SK-N-SH (cell line): ENCODE results near the gene LYSMD3. TPM values are rescaled to one million over a fixed set of nuclear protein-coding genes. Genes with fewer than 3 reads are reported as not detected.

Experiments
- CTCF ChIA-PET: fragments of 300-600, 350-600 bp; formaldehyde crosslinking; extraction: SDS; loops from one replicate; lab custom pipeline; 2021; lab: Yijun Ruan, JAX
- POLR2A ChIA-PET: fragments of 350-600 bp; sonication (Branson Sonifier 250); formaldehyde crosslinking; extraction: SDS; loops from one replicate; lab custom pipeline; 2020; ENCODE audit warnings: antibody characterized with exemption, inconsistent platforms; lab: Yijun Ruan, JAX
- DNase-seq: peaks from one replicate; pipeline ENCODE4 v3.0.0; 2012
- H2AFZ ChIP-seq: fragments of 200-600 bp; sonication (generic); 2 replicates; pipeline ENCODE4 v1.8.1; 2016; ENCODE audit warnings: antibody characterized with exemption, mild to moderate bottlenecking, low read depth
- H3F3A ChIP-seq: fragments of 200-600 bp; sonication (generic); replicated peaks from 2 replicates; pipeline ENCODE3; 2016; ENCODE audit warnings: antibody characterized with exemption, mild to moderate bottlenecking; ENCODE audit not compliant: insufficient read depth
- H3K27ac ChIP-seq, 2 experiments: fragments of 200-500 bp in 1 of 2; fragments of 200-600 bp in 1 of 2; sonication (Bioruptor generic) in 1 of 2; sonication (generic), shearing (Covaris generic) in 1 of 2; 2 replicates each; pipeline versions ENCODE4 v1.5.1 to v1.6.1; 2014 to 2016; ENCODE audit warnings: low read depth in 2 of 2, inconsistent platforms in 1 of 2, low read length in 1 of 2, mild to moderate bottlenecking in 1 of 2, mixed read lengths in 1 of 2
- H3K27me3 ChIP-seq: fragments of 200-600 bp; sonication (generic), shearing (Covaris generic); 2 replicates; pipeline ENCODE4 v1.6.1; 2016; ENCODE audit warnings: mixed run types; ENCODE audit not compliant: insufficient read depth
- H3K36me3 ChIP-seq, 2 experiments: fragments of 200-500 bp in 1 of 2; fragments of 200-600 bp in 1 of 2; sonication (Bioruptor generic) in 1 of 2; sonication (generic) in 1 of 2; replicated peaks in 1 of 2; 2 replicates each; pipeline versions ENCODE3 to v1.5.1; 2014 to 2016; ENCODE audit warnings: low read length in 1 of 2, mild to moderate bottlenecking in 1 of 2; ENCODE audit not compliant: insufficient read depth in 2 of 2, control insufficient read depth in 1 of 2
- H3K4me1 ChIP-seq, 2 experiments: fragments of 200-500 bp in 1 of 2; fragments of 200-600 bp in 1 of 2; sonication (Bioruptor generic) in 1 of 2; sonication (generic), shearing (Covaris generic) in 1 of 2; 2 replicates each; pipeline versions ENCODE4 v1.5.1 to v1.6.1; 2014 to 2016; ENCODE audit warnings: low read depth in 1 of 2, low read length in 1 of 2, mixed run types in 1 of 2; ENCODE audit not compliant: insufficient read depth in 2 of 2, control insufficient read depth in 1 of 2
- H3K4me2 ChIP-seq: fragments of 200-600 bp; sonication (generic), shearing (Covaris generic); 2 replicates; pipeline ENCODE4 v1.6.1; 2017; ENCODE audit warnings: mixed run types
- H3K4me3 ChIP-seq, 2 experiments: fragments of 200-500 bp in 1 of 2; fragments of 200-600 bp in 1 of 2; sonication (Bioruptor generic) in 1 of 2; sonication (generic), shearing (Covaris generic) in 1 of 2; 2 replicates each; pipeline versions ENCODE4 v1.5.1 to v1.8.1; 2014 to 2016; ENCODE audit warnings: low read depth in 2 of 2, inconsistent platforms in 1 of 2, low read length in 1 of 2, mild to moderate bottlenecking in 1 of 2, mixed read lengths in 1 of 2, moderate library complexity in 1 of 2
- H3K79me2 ChIP-seq: fragments of 200-600 bp; sonication (generic); 2 replicates; pipeline ENCODE4 v1.8.1; 2017; ENCODE audit warnings: mild to moderate bottlenecking; ENCODE audit not compliant: insufficient read depth
- H3K9ac ChIP-seq: fragments of 200-600 bp; sonication (generic); 2 replicates; pipeline ENCODE4 v1.6.1; 2017; ENCODE audit warnings: mixed run types
- H3K9me2 ChIP-seq: fragments of 200-600 bp; sonication (generic); 2 replicates; pipeline ENCODE4 v1.6.1; 2017; ENCODE audit warnings: mixed run types
- H3K9me3 ChIP-seq: fragments of 200-600 bp; sonication (generic); 2 replicates; pipeline ENCODE4 v1.6.1; 2017; ENCODE audit warnings: mixed run types, mild to moderate bottlenecking, moderate library complexity
- H4K20me1 ChIP-seq: fragments of 200-600 bp; sonication (generic); 2 replicates; pipeline ENCODE4 v1.6.1; 2017; ENCODE audit warnings: mild to moderate bottlenecking, mixed run types; ENCODE audit not compliant: insufficient read depth
- CHD2 ChIP-seq: fragments of 150-350 bp; IDR thresholded peaks from 2 replicates; pipeline ENCODE4 v1.6.1; 2018; ENCODE audit warnings: low read length; ENCODE audit not compliant: partially characterized antibody
- ELF1 ChIP-seq: IDR thresholded peaks from 2 replicates; pipeline ENCODE4 v1.4.0; 2012
- EP300 ChIP-seq, 2 experiments: IDR thresholded peaks; 2 replicates each; pipeline versions ENCODE4 v1.4.0 to v1.6.1; 2012; ENCODE audit warnings: borderline replicate concordance in 1 of 2, low read depth in 1 of 2, low read length in 1 of 2
- EZH2phosphoT487 ChIP-seq: fragments of 200-600 bp; sonication (generic); IDR thresholded peaks from 2 replicates; pipeline ENCODE4 v1.6.1; 2017; ENCODE audit warnings: low read depth, mixed run types, mild to moderate bottlenecking, antibody characterized with exemption, moderate library complexity, borderline replicate concordance
- FOXM1 ChIP-seq: IDR thresholded peaks from 2 replicates; pipeline ENCODE4 v1.4.0; 2012; ENCODE audit warnings: low read depth, mild to moderate bottlenecking
- GABPA ChIP-seq: IDR thresholded peaks from 2 replicates; pipeline ENCODE4 v1.4.0; 2012; ENCODE audit warnings: low read depth, mild to moderate bottlenecking
- JUND ChIP-seq: IDR thresholded peaks from 2 replicates; pipeline ENCODE4 v1.4.0; 2012
- MXI1 ChIP-seq: IDR thresholded peaks from 2 replicates; pipeline ENCODE4 v1.6.1; 2012; ENCODE audit warnings: mild to moderate bottlenecking, low read depth, low read length, improper control_type of control experiment
- TAF1 ChIP-seq: IDR thresholded peaks from 2 replicates; pipeline ENCODE4 v1.6.1; 2012; ENCODE audit warnings: low read depth, mild to moderate bottlenecking, low read length, moderate library complexity, borderline replicate concordance
- TCF12 ChIP-seq: IDR thresholded peaks from 2 replicates; pipeline ENCODE4 v1.4.0; 2012
- TEAD4 ChIP-seq: IDR thresholded peaks from 2 replicates; pipeline ENCODE4 v1.4.0; 2012; ENCODE audit warnings: mild to moderate bottlenecking, borderline replicate concordance; ENCODE audit not compliant: insufficient read depth
- YY1 ChIP-seq: IDR thresholded peaks from 2 replicates; pipeline ENCODE4 v1.4.0; 2012; ENCODE audit warnings: low read depth, mild to moderate bottlenecking
- WGBS: methylation state at CpG from one replicate; pipeline ENCODE4 v1.1.6; 2017; ENCODE audit warnings: low lambda C conversion rate; 5-methylcytosine and 5-hydroxymethylcytosine counted together
- polyA plus RNA-seq, 3 experiments: library from polyadenylated mRNA; depleted of rRNA; stranded (reverse); fragments of >200 nt; gene quantifications; 2 replicates each; pipeline ENCODE4 v1.2.3, GENCODE V29; 2012
- TF ChIP-seq, protein P1 (sequence below): fragments of 150-350 bp; IDR thresholded peaks from 2 replicates; pipeline ENCODE4 v1.6.1; 2017; ENCODE audit warnings: antibody characterized with exemption, low read length, low read depth, borderline replicate concordance
- TF ChIP-seq, protein P2 (sequence below): fragments of 150-350 bp; IDR thresholded peaks from 2 replicates; pipeline ENCODE4 v1.6.1; 2016; ENCODE audit warnings: mild to moderate bottlenecking, low read depth, low read length
- TF ChIP-seq, protein P3 (sequence below): IDR thresholded peaks from 2 replicates; pipeline ENCODE4 v1.6.1; 2012; ENCODE audit warnings: mild to moderate bottlenecking, low read depth, low read length, moderate library complexity
- TF ChIP-seq, protein P4 (sequence below): IDR thresholded peaks from 2 replicates; pipeline ENCODE4 v1.4.0; 2012; ENCODE audit warnings: low read depth

The LYSMD3 gene
- polyA plus RNA-seq, 1 of the 3 experiments (the other 2 are of a cell fraction), result 6.7 TPM

DNA sequence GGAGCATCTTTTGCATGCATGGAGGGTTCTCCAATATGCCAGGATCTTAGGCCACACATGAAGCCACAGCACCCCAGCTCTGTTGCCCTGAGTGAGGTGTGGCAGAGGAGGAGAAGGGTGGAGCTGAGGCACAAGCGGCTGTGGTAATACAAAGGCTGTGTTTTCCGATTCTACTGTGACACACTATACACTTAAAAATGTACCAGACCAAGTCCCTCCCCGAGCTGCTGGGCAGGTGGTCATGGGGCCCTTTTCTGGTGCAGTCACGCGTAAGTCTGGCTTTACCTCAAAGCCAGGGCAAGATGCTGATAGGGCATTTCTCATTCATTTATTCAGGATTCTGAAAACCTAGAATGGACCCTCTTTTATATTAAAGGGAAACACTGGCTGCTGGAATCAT, 33.0 kb upstream of the LYSMD3 start (continued):
- TF ChIP-seq, protein P1, sequence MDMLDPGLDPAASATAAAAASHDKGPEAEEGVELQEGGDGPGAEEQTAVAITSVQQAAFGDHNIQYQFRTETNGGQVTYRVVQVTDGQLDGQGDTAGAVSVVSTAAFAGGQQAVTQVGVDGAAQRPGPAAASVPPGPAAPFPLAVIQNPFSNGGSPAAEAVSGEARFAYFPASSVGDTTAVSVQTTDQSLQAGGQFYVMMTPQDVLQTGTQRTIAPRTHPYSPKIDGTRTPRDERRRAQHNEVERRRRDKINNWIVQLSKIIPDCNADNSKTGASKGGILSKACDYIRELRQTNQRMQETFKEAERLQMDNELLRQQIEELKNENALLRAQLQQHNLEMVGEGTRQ, result no peak
- no peak for TF ChIP-seq EP300 (IDR thresholded peaks at IDR 0.05; ENCODE audit: borderline replicate concordance in 1 of 2, low read depth in 1 of 2, low read length in 1 of 2)

DNA sequence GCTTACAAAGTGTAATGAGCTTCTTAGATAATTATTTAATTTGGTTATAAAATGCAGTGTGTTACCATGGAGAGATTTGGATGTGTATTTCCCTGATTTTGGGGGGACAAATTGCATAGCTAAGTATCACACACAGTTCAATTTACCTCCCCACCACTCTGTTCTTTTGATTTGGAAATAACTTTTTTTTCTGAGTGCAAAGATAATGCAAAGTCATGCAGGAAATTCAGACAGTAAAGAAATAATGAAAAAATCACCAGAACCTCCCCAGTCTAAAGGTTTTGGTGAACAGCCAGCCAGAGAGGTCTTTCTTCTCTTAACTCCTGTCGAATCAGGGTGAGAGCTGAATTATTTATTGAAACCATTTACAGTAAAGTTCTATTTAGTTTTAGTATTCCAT, 32.4 kb upstream of the LYSMD3 start:
- Histone ChIP-seq H3K4me2 (no peak overlapping the region), H3K9me3 (no peaks in the 10 kb centered on the region), H3K27ac (no peak overlapping the region), H3K36me3 (no peaks in the 10 kb centered on the region), H4K20me1 (no peaks in the 10 kb centered on the region), H3K27me3 (peaks cover 24% of the 10 kb centered on the region), H3K4me1 (no peaks in the 10 kb centered on the region; a peak in 2 of 4 replicates), H3F3A (no peaks in the 10 kb centered on the region), H3K9ac (no peak overlapping the region), H3K79me2 (no peaks in the 10 kb centered on the region), H3K4me3 (no peak overlapping the region), H3K9me2 (no peaks in the 10 kb centered on the region), H2AFZ (no peak overlapping the region)
- ChIA-PET POLR2A (no interaction called here), CTCF (interaction anchor here (0.7 to 1.2 kb wide), 2 partner anchors 10 to 159 kb away, joined by 3 read pairs; no protein-coding TSS in a partner anchor)
- TF ChIP-seq MXI1, result no peak
- TF ChIP-seq, protein P2, sequence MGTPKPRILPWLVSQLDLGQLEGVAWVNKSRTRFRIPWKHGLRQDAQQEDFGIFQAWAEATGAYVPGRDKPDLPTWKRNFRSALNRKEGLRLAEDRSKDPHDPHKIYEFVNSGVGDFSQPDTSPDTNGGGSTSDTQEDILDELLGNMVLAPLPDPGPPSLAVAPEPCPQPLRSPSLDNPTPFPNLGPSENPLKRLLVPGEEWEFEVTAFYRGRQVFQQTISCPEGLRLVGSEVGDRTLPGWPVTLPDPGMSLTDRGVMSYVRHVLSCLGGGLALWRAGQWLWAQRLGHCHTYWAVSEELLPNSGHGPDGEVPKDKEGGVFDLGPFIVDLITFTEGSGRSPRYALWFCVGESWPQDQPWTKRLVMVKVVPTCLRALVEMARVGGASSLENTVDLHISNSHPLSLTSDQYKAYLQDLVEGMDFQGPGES, result no peak
- no peak for TF ChIP-seq TAF1
- no peak for TF ChIP-seq CHD2
- no peak for TF ChIP-seq YY1
- TF ChIP-seq TCF12, result no peak
- TF ChIP-seq, protein P3, sequence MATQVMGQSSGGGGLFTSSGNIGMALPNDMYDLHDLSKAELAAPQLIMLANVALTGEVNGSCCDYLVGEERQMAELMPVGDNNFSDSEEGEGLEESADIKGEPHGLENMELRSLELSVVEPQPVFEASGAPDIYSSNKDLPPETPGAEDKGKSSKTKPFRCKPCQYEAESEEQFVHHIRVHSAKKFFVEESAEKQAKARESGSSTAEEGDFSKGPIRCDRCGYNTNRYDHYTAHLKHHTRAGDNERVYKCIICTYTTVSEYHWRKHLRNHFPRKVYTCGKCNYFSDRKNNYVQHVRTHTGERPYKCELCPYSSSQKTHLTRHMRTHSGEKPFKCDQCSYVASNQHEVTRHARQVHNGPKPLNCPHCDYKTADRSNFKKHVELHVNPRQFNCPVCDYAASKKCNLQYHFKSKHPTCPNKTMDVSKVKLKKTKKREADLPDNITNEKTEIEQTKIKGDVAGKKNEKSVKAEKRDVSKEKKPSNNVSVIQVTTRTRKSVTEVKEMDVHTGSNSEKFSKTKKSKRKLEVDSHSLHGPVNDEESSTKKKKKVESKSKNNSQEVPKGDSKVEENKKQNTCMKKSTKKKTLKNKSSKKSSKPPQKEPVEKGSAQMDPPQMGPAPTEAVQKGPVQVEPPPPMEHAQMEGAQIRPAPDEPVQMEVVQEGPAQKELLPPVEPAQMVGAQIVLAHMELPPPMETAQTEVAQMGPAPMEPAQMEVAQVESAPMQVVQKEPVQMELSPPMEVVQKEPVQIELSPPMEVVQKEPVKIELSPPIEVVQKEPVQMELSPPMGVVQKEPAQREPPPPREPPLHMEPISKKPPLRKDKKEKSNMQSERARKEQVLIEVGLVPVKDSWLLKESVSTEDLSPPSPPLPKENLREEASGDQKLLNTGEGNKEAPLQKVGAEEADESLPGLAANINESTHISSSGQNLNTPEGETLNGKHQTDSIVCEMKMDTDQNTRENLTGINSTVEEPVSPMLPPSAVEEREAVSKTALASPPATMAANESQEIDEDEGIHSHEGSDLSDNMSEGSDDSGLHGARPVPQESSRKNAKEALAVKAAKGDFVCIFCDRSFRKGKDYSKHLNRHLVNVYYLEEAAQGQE, result no peak
- DNase-seq, result no peak
- 54% methylated on average over 1 of the region's 1 CpG for WGBS

DNA sequence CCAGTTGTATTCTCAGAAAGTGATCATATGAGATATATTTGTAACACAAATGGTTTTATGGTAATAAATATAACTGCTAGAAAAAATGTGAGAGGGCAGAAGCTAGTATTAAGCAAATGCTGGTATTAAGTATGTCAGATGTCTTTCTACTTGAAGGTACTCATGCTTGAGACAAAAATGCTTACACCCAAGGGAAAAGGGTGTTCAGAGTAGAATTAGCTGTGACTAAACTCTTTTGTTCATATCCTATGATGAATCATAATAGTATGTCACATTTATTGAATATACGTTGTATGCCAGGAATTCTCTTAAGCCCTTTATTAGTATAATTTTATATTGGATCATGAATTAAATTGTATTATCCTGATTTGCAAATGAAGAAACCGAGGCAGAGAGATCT, 31.4 kb upstream of the LYSMD3 start:
- no peaks in the 10 kb centered on the region for H3K36me3 ChIP-seq
- 31% methylated on average over 2 of the region's 2 CpGs for WGBS
- DNase-seq, result no peak
- no peak overlapping the region for H3K4me3 ChIP-seq
- H2AFZ ChIP-seq, result no peak overlapping the region
- H3K9me3 ChIP-seq, result no peaks in the 10 kb centered on the region
- no peak overlapping the region for H3K9ac ChIP-seq
- no peak overlapping the region for H3K4me2 ChIP-seq
- peaks cover 34% of the 10 kb centered on the region for H3K27me3 ChIP-seq
- ChIA-PET POLR2A (no interaction called here), CTCF (interaction anchor here (0.6 kb wide), 1 partner anchor 25 kb away, joined by 3 read pairs; no protein-coding TSS in a partner anchor)
- no peaks in the 10 kb centered on the region for H4K20me1 ChIP-seq
- H3K79me2 ChIP-seq, result no peaks in the 10 kb centered on the region
- H3K27ac ChIP-seq, result no peak overlapping the region
- TF ChIP-seq, protein P2, result no peak
- TF ChIP-seq TEAD4 (no peak), ELF1 (no peak), CHD2 (no peak), JUND (no peak), FOXM1 (no peak), EZH2phosphoT487 (no peak), GABPA (no peak), TAF1 (no peak)
- TF ChIP-seq, protein P4, sequence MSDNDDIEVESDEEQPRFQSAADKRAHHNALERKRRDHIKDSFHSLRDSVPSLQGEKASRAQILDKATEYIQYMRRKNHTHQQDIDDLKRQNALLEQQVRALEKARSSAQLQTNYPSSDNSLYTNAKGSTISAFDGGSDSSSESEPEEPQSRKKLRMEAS, result no peak
- no peaks in the 10 kb centered on the region for H3K9me2 ChIP-seq
- H3F3A ChIP-seq, result no peaks in the 10 kb centered on the region
- no peaks in the 10 kb centered on the region; a peak in 2 of 4 replicates for H3K4me1 ChIP-seq
